Osteoblast (primary cell): ENCODE results near the gene RAB7A. TPM values are rescaled to one million over a fixed set of nuclear protein-coding genes. Genes with fewer than 3 reads are reported as not detected.

Source experiments
- DNase-seq: peaks from one replicate; pipeline ENCODE4 v3.0.0; 2011; ENCODE audit warnings: low spot score, mixed read lengths; ENCODE audit not compliant: insufficient read length; ENCODE audit errors: missing footprints
- H2AFZ ChIP-seq: 2 replicates; pipeline ENCODE4 v1.6.0; 2011; ENCODE audit warnings: mild to moderate bottlenecking, low read length
- H3K27ac ChIP-seq: 2 replicates; pipeline ENCODE4 v1.5.1; 2011; ENCODE audit warnings: mild to moderate bottlenecking, low read depth, low read length, moderate library complexity
- H3K27me3 ChIP-seq: 2 replicates; pipeline ENCODE4 v1.6.0; 2012; ENCODE audit warnings: mild to moderate bottlenecking, control low read depth, inconsistent platforms, low read length, moderate library complexity; ENCODE audit not compliant: insufficient read depth
- H3K36me3 ChIP-seq: 2 replicates; pipeline ENCODE4 v1.5.1; 2011; ENCODE audit warnings: mild to moderate bottlenecking, low read length, control low read depth, moderate library complexity; ENCODE audit not compliant: insufficient read depth
- H3K4me1 ChIP-seq: 2 replicates; pipeline ENCODE4 v1.5.1; 2011; ENCODE audit warnings: mild to moderate bottlenecking, low read length, control low read depth, moderate library complexity; ENCODE audit not compliant: insufficient read depth
- H3K4me2 ChIP-seq: 2 replicates; pipeline ENCODE4 v1.6.0; 2011; ENCODE audit warnings: mild to moderate bottlenecking, low read length; ENCODE audit not compliant: insufficient read depth
- H3K4me3 ChIP-seq: fragments of 200-600 bp; sonication (generic); 3 replicates; pipeline ENCODE4 v1.5.1; 2012; ENCODE audit warnings: mild to moderate bottlenecking, low read length, inconsistent platforms; ENCODE audit not compliant: insufficient read depth
- H3K79me2 ChIP-seq: 2 replicates; pipeline ENCODE4 v1.6.0; 2012; ENCODE audit warnings: mild to moderate bottlenecking, low read length, control low read depth, inconsistent platforms; ENCODE audit not compliant: insufficient read depth
- H3K9me3 ChIP-seq: 2 replicates; pipeline ENCODE4 v1.5.1; 2011; ENCODE audit warnings: low read depth, low read length, control low read depth
- H4K20me1 ChIP-seq: 2 replicates; pipeline ENCODE4 v1.6.0; 2012; ENCODE audit warnings: mild to moderate bottlenecking, low read length, control low read depth; ENCODE audit not compliant: insufficient read depth
- total RNA-seq: library from RNA; depleted of rRNA; stranded (reverse); fragments of >200 nt; gene quantifications from 2 replicates; pipeline ENCODE4 v1.2.3, GENCODE V29; 2012
- TF ChIP-seq, protein P1 (sequence below): IDR thresholded peaks from 2 replicates; pipeline ENCODE4 v1.5.1; 2011; ENCODE audit warnings: mild to moderate bottlenecking, low read depth, low read length, moderate library complexity; ENCODE audit errors: extremely low read depth

Gene RAB7A
- total RNA-seq = 86.0 and 86.1 TPM in 2 replicates

DNA sequence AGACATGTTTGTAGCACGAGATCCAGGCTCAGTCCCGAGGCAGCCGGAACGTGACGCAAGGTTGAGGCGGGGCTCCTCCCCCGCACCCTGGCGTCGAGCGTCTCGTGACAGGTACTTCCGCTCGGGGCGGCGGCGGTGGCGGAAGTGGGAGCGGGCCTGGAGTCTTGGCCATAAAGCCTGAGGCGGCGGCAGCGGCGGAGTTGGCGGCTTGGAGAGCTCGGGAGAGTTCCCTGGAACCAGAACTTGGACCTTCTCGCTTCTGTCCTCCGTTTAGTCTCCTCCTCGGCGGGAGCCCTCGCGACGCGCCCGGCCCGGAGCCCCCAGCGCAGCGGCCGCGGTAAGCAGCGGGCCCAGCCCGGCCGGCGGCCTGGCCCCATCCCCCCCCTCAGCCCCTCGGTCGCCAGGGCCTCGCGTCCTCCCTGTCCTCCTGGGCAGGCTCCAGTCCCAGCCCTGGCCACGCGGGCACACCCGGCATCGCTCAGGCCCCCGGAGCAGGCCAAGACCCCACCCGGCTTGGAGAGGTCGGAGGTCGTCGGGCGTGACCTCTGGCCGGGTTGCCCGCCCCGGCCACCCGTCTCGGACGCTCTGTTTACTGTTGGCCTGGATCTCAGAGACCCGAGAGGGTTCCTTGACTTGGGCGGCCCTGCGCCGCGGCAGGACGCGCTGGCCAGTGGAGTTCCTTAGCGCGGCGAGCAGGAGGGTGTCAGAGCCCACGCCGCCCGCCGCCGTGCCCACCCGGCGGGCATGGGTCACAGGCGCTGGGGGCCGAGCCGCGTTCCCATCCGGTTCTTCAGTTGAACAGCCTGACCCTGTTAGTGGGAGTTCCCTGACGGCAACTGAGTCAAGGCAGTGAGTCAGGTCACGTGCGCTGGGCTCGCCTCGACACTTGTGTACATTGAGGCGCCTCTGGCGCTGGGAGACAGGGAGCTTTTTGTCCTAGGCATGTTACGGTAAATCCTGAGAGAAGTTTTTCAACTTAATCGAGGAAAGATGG, at the start of gene RAB7A:
Gene RAB7A, plus strand, starts transcription at position 161 of the 994 bp plus-strand sequence. CDS start 69,185 bp downstream, outside the sequence.
- Histone ChIP-seq H3K4me3 (peak within 1 kb of the TSS; percentile 98), H3K27me3 (no peaks in the 10 kb centered on the region), H3K4me1 (peaks cover 35% of the 10 kb centered on the region), H3K79me2 (peaks cover 58% of the 10 kb centered on the region), H3K27ac (peak within 1 kb of the TSS; percentile 96), H4K20me1 (peaks cover 46% of the 10 kb centered on the region), H2AFZ (peak within 1 kb of the TSS; percentile 100), H3K9me3 (no peaks in the 10 kb centered on the region), H3K36me3 (no peaks in the 10 kb centered on the region), H3K4me2 (peak within 1 kb of the TSS; percentile 99)
- TF ChIP-seq, protein P1, sequence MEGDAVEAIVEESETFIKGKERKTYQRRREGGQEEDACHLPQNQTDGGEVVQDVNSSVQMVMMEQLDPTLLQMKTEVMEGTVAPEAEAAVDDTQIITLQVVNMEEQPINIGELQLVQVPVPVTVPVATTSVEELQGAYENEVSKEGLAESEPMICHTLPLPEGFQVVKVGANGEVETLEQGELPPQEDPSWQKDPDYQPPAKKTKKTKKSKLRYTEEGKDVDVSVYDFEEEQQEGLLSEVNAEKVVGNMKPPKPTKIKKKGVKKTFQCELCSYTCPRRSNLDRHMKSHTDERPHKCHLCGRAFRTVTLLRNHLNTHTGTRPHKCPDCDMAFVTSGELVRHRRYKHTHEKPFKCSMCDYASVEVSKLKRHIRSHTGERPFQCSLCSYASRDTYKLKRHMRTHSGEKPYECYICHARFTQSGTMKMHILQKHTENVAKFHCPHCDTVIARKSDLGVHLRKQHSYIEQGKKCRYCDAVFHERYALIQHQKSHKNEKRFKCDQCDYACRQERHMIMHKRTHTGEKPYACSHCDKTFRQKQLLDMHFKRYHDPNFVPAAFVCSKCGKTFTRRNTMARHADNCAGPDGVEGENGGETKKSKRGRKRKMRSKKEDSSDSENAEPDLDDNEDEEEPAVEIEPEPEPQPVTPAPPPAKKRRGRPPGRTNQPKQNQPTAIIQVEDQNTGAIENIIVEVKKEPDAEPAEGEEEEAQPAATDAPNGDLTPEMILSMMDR = no peak
- peak; percentile 98 for DNase-seq

DNA sequence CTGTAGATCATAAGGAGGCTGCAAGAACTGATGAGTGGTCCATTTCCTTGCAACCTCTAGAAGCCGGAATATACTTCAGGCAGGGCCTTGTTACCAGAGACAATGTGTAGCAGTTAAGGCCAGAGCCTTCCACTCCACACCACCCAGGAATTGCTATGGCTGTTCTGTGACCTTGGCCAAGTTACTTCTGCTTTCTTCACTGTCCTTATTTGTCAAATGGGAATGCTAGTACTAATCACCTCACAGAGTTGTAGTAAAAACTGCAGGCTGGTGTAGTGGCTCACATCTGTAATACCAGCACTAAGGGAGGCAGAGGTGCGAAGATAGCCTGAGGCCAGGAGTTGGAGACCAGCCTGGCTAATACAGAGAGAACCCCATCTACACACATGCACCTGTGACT, 46.6 kb upstream of the RAB7A start:
- Histone ChIP-seq H3K4me1 (no peaks in the 10 kb centered on the region), H4K20me1 (no peaks in the 10 kb centered on the region), H3K4me2 (no peak overlapping the region), H3K27ac (no peak overlapping the region), H3K27me3 (no peaks in the 10 kb centered on the region), H3K9me3 (no peaks in the 10 kb centered on the region), H3K36me3 (no peaks in the 10 kb centered on the region), H3K4me3 (no peak overlapping the region), H2AFZ (no peak overlapping the region), H3K79me2 (no peaks in the 10 kb centered on the region)
- TF ChIP-seq, protein P1 = no peak
- no peak for DNase-seq

DNA sequence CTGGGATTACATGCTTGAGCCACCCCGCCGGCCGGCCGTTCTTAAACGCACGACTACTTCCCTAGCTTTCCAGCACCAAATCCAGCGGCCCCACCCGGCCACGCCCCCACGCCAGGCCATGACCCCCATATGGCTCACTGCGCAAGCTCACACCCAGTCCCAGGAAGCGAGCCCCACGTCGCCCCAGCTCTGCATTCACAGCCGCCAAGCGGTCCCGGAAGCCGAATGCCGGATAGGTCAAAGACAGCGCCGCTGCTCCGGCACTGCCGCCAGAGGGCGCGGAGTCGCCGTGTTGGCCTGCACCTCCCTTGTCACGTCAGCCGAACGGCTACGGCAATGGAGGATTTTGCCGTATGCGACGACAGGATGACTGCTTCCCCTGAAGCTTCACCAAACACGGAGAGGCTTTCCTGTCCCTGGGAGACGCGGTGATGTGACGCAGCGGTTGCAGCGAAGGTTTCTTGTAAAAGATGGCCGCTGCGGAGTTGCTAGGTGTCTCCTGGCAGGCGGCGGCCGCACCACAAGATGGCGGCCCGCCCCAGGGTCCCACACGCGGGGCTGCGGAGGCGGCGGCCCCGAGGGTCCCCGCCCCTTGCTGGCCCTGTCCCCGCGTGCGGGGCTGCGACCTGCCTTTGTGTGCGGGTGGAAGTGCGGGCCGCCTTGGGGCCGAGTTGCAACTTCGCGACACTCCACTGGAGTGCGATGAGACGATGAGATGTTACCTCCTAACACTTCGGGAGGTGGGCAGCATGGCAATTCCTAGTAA, 45.2 kb upstream of the RAB7A start:
- Histone ChIP-seq H3K79me2 (no peaks in the 10 kb centered on the region), H3K27me3 (no peaks in the 10 kb centered on the region), H3K4me1 (no peaks in the 10 kb centered on the region), H3K36me3 (no peaks in the 10 kb centered on the region), H3K4me3 (peak overlapping the region; percentile 82), H3K27ac (peak overlapping the region; percentile 94), H2AFZ (peak overlapping the region; percentile 98), H3K4me2 (peak overlapping the region; percentile 75), H3K9me3 (no peaks in the 10 kb centered on the region), H4K20me1 (no peaks in the 10 kb centered on the region)
- peak; percentile 99 for DNase-seq
- TF ChIP-seq, protein P1 = peak; percentile 98
